NCI-H2029 (cell line): ENCODE results near the gene KIF13A.
"Not testable (repeated sequence)": the region's sequence is repeated elsewhere in the genome, so short reads cannot be mapped to it uniquely, and the experiment has no call there.

Source experiments
- DNase-seq: peaks from one replicate; lab custom pipeline; 2025; lab: John Stamatoyannopoulos, UW

KIF13A gene

GRCh38 chr6:17987447-17987696, at the start of gene KIF13A:
KIF13A (minus strand) TSS chr6:17987635; CDS start chr6:17987463, 172 bp downstream.
- no peak for DNase-seq

- DNase-seq = no peak
Measured at GRCh38 chr6:18036781-18037180, 49.3 kb upstream of the KIF13A start.

DNA sequence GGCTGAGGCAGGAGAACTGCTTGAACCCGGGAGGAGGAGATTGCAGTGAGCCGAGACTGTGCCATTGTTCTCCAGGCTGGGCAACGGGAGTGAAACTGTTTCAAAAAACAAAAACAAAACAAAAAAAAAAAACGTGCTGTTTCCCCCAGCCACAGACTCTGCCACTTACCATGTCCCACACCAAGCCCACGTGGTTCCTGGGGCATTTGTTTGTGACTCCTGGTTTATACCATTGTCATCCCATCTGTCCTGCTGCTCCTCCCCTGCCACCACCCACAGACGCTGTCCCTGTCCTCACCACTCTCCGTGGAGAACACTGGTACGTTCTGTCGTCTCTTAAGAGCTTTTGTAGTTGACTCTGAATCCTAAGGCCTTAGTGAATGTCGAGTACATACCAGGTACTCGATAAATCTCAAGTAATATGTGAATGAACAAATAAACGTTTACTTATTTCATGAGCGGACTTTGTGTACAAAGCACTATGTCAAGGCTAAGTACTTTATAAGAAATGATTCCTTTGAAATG, 48.0 kb upstream of the KIF13A start:
- no peak for DNase-seq

DNA sequence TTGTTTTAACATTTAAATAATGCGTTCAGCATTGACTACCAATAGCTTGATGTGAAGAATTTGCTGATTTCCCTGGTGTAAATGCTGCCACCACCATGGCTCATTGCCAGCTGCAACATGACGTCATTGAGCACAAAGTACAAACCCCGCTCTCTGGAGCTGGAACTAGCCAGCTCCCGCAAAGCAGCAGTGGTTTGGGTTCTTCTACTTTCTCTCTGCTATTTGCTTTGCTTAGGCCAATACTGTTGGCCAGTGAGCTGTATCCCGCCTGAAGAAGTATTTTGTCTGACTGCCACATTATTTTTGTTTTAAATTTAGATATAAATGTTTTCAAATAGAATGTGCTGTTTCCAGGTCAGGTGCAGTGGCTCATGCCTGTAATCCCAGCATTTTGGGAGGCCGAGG, 47.4 kb upstream of the KIF13A start:
- DNase-seq = peak; percentile 21

DNA sequence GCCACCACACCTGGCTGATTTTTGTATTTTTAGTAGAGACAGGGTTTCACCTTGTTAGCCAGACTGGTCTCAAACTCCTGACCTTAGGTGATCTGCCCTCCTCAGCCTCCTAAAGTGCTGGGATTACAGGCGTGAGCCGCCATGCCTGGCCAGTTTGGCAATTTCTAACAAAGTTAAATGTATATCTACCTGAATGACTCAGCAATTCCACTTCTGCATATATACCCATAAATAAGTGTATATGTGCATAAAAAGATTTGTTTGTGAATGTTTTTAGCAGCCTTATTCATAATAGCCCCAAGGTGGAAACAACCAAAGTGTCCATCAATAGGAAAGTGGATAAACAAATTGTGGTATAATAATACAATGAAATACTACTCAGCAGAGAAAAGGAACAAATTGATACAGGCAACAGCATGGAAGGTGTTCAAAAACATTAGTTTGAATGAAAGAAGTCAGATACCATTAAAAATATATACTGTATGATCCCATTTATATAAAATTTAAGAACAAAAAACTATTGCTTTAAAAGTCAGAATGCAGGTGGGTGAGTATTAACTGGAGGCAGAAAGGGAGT, 44.3 kb upstream of the KIF13A start:
- no peak for DNase-seq

DNA sequence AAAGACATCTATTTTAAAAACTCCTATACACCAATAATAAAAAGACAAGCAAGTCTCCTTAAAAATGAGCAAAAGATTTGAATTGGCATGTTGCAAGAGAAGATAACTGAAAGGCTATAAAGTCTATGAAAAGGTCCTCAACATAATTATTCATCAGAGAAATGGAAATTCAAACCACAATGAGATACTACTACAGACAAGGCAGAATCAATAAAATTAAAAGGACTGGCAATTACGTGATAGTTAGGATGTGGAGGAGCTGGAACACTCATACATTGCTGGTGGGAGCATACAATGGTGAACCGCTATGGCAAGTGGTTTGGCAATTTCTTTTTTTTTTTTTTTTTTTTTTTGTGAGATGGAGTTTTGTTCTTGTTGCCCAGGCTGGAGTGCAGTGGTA, 43.8 kb upstream of the KIF13A start:
- no peak for DNase-seq

DNA sequence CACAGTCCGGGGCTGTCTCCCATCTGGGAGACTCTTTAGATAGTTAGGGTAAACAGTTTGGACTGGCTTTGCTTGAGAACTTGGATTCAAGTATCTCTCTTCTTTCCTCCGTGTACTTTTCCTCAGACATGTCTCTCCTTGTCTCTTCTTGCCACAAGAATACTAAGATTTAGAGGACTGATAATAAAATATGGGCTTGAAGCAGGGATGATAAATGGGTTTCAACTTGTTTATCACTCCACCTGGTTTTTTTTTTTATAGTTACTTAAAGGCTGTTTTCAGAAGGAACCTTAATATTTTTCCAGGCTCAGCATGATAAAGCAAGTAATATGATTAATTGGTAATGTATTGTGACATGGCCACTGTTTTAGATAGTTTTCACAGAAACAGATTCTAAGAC, 40.9 kb upstream of the KIF13A start:
- DNase-seq = no peak

- no peak for DNase-seq
Measured at GRCh38 chr6:18025596-18025995, 38.2 kb upstream of the KIF13A start.

DNA sequence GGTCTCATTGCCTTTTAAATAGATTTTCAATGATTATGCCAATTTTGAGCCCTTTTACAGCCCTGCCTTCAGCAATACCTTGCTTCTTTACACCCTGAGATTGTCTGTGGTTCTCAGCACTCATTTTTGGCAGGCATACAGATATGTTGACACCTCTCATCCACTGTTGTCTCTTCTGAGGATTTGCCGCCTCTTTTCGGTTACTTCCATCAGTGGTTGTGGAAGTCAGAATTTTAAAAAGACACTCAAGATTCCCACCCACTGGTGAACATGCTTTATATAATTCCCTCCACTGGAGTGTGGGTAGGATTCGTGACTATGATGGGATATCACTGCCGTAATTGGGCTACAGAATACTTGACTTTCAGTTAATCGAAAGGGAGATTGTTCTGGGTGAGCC, 37.4 kb upstream of the KIF13A start:
- no peak for DNase-seq

DNA sequence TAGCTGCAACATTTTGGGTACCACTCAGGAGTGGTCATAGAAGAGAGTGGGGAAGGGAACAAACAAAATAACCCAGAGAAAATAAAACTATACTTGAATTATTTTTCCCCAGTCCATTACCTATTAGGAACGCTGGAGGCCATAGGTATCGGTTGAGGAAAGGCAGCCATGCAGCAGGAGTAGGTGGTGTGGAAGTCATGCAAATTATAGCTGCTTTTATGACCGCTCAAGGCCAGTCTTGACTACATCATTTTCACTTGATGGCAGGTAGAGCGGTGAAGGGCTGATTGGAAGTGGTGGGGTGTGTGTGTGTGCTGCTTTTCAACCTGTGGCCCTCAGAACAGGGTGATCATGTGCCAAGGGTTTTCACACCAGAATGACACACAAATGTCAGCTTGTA, 36.5 kb upstream of the KIF13A start:
- no peak for DNase-seq

GRCh38 chr6:18022398-18023231, 35.2 kb upstream of the KIF13A start:
- DNase-seq = no peak

GRCh38 chr6:18021166-18021850, 33.9 kb upstream of the KIF13A start:
- no peak for DNase-seq

GRCh38 chr6:18020545-18020944, 33.1 kb upstream of the KIF13A start:
- DNase-seq = not testable (repeated sequence)

GRCh38 chr6:18019539-18020534, 32.4 kb upstream of the KIF13A start:
- DNase-seq = no peak

GRCh38 chr6:18019133-18019532, 31.7 kb upstream of the KIF13A start:
- not testable (repeated sequence) for DNase-seq

DNA sequence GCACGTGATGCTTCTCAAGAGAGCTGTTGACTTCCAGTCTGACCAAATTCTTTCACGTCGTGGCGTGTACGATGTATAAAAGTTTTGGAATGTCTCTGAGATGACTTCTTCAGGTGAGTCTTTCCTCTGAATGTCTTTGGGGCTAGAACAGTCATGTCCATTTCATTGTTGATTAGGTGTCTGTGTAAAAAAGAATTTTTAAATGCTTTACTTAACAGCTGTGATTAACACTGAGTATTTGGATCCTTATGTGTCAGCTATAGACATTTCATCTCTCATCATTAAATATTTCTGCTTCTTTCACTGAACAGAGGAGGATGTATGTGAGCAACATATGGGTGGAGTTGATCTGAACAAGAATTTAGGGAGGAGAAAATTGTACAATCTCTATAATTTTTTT, 29.3 kb upstream of the KIF13A start:
- DNase-seq = no peak

- DNase-seq = no peak
Measured at GRCh38 chr6:18016133-18016532, 28.7 kb upstream of the KIF13A start.

- no peak for DNase-seq
Measured at GRCh38 chr6:18011287-18011686, 23.9 kb upstream of the KIF13A start.

GRCh38 chr6:18010540-18010939, 23.1 kb upstream of the KIF13A start:
- not testable (repeated sequence) for DNase-seq

- DNase-seq = no peak
Measured at GRCh38 chr6:18004256-18004985, 17.0 kb upstream of the KIF13A start.

DNA sequence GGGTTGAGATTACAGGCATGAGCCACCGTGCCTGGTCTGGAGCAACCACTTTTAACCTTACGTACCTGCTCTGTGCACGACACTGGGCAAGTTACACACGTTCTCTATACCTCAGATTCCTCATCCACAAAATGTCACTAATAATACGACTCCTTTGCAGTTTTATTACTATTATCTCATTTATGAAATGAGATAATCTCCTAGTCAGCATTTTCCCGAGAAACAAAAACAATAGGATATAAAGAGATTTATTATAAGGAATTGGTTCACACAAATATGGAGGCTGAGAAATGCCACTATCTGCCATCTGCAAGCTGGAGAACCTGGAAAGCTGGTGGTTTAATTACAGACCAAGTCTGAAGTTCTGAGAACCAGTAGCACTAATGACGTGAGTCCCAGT, 12.0 kb upstream of the KIF13A start:
- no peak for DNase-seq
